Measurements from ENCODE around the gene HOOK2.

Gene HOOK2

DNA sequence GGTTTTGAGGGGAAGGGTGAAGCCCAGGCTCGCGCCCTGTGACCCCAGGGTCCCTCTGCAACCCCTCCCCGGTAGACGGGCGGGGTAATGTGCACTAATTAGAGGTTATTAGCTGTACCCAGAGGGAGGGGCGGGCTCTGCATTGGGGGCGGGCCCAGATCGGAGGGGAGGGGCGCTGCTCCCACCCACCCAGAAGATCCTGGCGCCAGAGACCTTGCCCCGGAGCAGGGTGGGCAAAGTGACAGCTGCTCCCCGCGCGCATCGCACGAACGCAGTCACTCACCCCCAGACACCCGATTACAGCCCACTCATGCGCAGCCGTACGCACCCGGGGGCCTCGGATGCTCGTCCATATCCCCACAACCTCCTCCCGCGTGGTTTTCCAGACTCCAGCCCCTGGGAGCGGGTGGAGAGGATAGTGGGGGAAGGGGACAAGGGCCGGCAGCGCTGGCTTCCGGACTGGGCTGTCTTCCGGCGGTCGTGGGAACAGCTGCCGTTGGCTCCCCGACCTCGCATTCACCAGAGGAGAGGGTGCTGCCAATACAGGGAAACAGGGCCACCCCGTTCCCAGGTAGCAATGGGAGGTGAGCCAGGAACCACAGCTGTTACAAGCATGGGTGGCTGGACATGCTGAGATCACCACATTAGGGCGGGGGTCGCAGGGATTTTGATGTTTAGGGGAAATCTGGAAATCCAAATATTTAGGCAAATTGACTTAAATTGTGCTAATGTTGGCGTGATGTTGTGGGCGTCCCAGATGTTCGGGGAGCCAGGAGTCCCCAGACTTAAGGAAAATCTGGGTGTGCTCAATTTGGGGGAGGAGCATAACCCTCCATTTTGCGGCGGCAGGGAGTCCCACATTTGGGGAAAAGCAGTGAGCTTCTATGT lies 2.9 kb upstream of the HOOK2 start:
- H3K36me3 ChIP-seq (ENCODE audit: control insufficient read depth, low read length), result peaks cover 3% of the 10 kb centered on the region; the same call in 1 of the 2 replicates
- no peaks in the 10 kb centered on the region for H4K20me1 ChIP-seq (ENCODE audit: control insufficient read depth, insufficient read depth, low read depth, low read length)
- H3K27ac ChIP-seq (ENCODE audit: low read depth, low read length), result peak overlapping the region; percentile 50
- no peaks in the 10 kb centered on the region for H3K27me3 ChIP-seq (ENCODE audit: control insufficient read depth, low read length)
- peak overlapping the region; percentile 99 for H3K4me2 ChIP-seq (ENCODE audit: low read length)
- H3K9me2 ChIP-seq (replicated peaks; ENCODE audit: control insufficient read depth, low read length), result no peaks in the 10 kb centered on the region
- H3F3A ChIP-seq (ENCODE audit: control insufficient read depth, insufficient read depth), result peaks cover 17% of the 10 kb centered on the region
- peaks cover 58% of the 10 kb centered on the region for H3K4me1 ChIP-seq (ENCODE audit: control insufficient read depth, low read length)
- no peaks in the 10 kb centered on the region for H3K9me3 ChIP-seq (ENCODE audit: control insufficient read depth, insufficient read depth, low read length)
- TF ChIP-seq EZH2phosphoT487 (IDR thresholded peaks at IDR 0.05; ENCODE audit: borderline replicate concordance, low read length), result no peak
- TF ChIP-seq, protein P1, sequence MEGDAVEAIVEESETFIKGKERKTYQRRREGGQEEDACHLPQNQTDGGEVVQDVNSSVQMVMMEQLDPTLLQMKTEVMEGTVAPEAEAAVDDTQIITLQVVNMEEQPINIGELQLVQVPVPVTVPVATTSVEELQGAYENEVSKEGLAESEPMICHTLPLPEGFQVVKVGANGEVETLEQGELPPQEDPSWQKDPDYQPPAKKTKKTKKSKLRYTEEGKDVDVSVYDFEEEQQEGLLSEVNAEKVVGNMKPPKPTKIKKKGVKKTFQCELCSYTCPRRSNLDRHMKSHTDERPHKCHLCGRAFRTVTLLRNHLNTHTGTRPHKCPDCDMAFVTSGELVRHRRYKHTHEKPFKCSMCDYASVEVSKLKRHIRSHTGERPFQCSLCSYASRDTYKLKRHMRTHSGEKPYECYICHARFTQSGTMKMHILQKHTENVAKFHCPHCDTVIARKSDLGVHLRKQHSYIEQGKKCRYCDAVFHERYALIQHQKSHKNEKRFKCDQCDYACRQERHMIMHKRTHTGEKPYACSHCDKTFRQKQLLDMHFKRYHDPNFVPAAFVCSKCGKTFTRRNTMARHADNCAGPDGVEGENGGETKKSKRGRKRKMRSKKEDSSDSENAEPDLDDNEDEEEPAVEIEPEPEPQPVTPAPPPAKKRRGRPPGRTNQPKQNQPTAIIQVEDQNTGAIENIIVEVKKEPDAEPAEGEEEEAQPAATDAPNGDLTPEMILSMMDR (IDR thresholded peaks at IDR 0.05; ENCODE audit: low read depth, low read length, poor library complexity, severe bottlenecking), result no peak
- H3K4me3 ChIP-seq (ENCODE audit: low read length), result peak overlapping the region; percentile 91
- no peaks in the 10 kb centered on the region for H3K79me2 ChIP-seq (ENCODE audit: control insufficient read depth, low read length)

DNA sequence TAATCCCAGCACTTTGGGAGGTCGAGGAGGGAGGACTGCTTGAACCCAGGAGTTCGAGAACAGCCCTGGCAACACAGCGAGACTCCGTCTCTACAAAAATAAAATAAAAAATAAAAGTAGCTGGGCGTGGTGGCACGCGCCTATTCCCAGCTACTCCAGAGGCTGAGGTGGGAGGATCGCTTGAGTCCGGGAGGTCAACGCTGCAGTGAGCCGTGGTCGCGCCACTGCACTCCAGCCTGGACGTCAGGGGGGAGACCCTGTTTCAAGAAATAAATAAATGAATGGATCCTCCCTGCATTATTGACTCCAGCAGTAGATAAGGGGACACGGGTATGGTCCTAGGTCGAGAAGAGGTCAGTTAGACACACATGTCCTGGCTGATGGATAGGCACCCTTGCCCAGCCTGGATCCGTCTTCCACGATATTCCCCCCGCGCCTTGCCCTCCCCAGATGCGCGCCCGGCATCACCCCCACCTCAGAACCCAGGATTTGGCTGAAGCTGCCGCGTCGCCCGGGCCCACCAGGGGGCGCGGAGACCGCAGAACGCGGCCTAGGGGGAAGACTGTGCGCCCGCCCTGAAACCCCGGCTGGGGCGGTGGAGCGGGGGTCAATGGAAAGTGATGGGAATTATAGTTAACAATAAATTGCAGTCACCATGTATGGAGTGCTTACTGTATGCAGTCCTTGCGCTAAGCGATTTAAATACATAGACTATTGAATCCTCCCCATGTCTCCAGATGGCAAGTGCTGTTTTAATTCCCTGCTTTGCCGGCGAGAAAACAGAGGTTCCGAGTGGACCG lies 2.1 kb upstream of the HOOK2 start:
- Histone ChIP-seq H3F3A (ENCODE audit: control insufficient read depth, insufficient read depth) (peaks cover 17% of the 10 kb centered on the region), H3K9me2 (replicated peaks; ENCODE audit: control insufficient read depth, low read length) (no peaks in the 10 kb centered on the region), H3K9me3 (ENCODE audit: control insufficient read depth, insufficient read depth, low read length) (no peaks in the 10 kb centered on the region), H3K4me3 (ENCODE audit: low read length) (peak overlapping the region; percentile 91), H3K36me3 (ENCODE audit: control insufficient read depth, low read length) (peaks cover 3% of the 10 kb centered on the region; the same call in 1 of the 2 replicates), H3K79me2 (ENCODE audit: control insufficient read depth, low read length) (no peaks in the 10 kb centered on the region), H3K27me3 (ENCODE audit: control insufficient read depth, low read length) (no peaks in the 10 kb centered on the region), H3K4me2 (ENCODE audit: low read length) (peak overlapping the region; percentile 99), H4K20me1 (ENCODE audit: control insufficient read depth, insufficient read depth, low read depth, low read length) (no peaks in the 10 kb centered on the region), H3K4me1 (ENCODE audit: control insufficient read depth, low read length) (peaks cover 50% of the 10 kb centered on the region), H3K27ac (ENCODE audit: low read depth, low read length) (peak overlapping the region; percentile 50)
- TF ChIP-seq, protein P1 (IDR thresholded peaks at IDR 0.05; ENCODE audit: low read depth, low read length, poor library complexity, severe bottlenecking), result peak; percentile 100
- no peak for TF ChIP-seq EZH2phosphoT487 (IDR thresholded peaks at IDR 0.05; ENCODE audit: borderline replicate concordance, low read length)

DNA sequence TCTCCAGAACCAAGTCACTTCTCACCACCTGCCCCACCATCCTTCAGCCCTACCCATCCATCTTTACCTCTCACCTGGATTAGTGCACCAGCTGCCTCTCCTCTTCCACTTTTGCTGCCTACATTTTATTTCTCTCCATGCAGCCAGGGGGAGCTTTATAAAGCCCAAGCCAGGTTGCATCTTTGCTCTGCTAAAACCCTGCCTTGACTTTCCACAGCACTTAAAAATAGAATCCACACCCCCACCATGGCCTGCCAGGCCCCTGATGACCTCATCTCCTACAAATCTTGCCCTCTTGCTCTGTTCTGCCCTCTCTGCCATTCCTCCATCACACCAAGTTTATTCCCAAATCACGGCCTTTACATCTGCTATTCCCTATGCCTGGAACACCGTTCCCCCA lies 1.8 kb downstream of the HOOK2 start:
- TF ChIP-seq EZH2phosphoT487 (IDR thresholded peaks at IDR 0.05; ENCODE audit: borderline replicate concordance, low read length), result no peak
- TF ChIP-seq, protein P1 (IDR thresholded peaks at IDR 0.05; ENCODE audit: low read depth, low read length, poor library complexity, severe bottlenecking), result peak; percentile 34
- Histone ChIP-seq H3K9me2 (replicated peaks; ENCODE audit: control insufficient read depth, low read length) (no peaks in the 10 kb centered on the region), H3K79me2 (ENCODE audit: control insufficient read depth, low read length) (no peaks in the 10 kb centered on the region), H3K9me3 (ENCODE audit: control insufficient read depth, insufficient read depth, low read length) (no peaks in the 10 kb centered on the region), H3K27ac (ENCODE audit: low read depth, low read length) (no peak overlapping the region), H3K4me3 (ENCODE audit: low read length) (no peak overlapping the region), H3K27me3 (ENCODE audit: control insufficient read depth, low read length) (no peaks in the 10 kb centered on the region), H3K4me1 (ENCODE audit: control insufficient read depth, low read length) (peaks cover 26% of the 10 kb centered on the region), H3K36me3 (ENCODE audit: control insufficient read depth, low read length) (peaks cover 3% of the 10 kb centered on the region; the same call in 1 of the 2 replicates), H3K4me2 (ENCODE audit: low read length) (no peak overlapping the region), H4K20me1 (ENCODE audit: control insufficient read depth, insufficient read depth, low read depth, low read length) (no peaks in the 10 kb centered on the region), H3F3A (ENCODE audit: control insufficient read depth, insufficient read depth) (peaks cover 7% of the 10 kb centered on the region; the same call in 1 of the 2 replicates)
